Chondrocyte (in vitro differentiated cells): ENCODE results near the gene P4HA2. TPM values are rescaled to one million over a fixed set of nuclear protein-coding genes. Genes with fewer than 3 reads are reported as not detected.

Experiments used
- DNase-seq: peaks from one replicate; pipeline ENCODE4 v3.0.0; 2021; ENCODE audit warnings: mixed read lengths, low spot score
- H3K27ac Mint-ChIP-seq: one replicate; pipeline ENCODE4 v1.8.0; 2021; ENCODE audit warnings: mild to moderate bottlenecking, moderate library complexity, mixed read lengths; ENCODE audit not compliant: unreplicated experiment
- H3K27me3 Mint-ChIP-seq: 2 replicates; pipeline ENCODE4 v1.8.0; 2021; ENCODE audit warnings: low read depth, mixed read lengths
- H3K36me3 Mint-ChIP-seq: 2 replicates; pipeline ENCODE4 v1.8.0; 2021; ENCODE audit warnings: low read depth, mixed read lengths
- H3K4me1 Mint-ChIP-seq: 2 replicates; pipeline ENCODE4 v1.8.0; 2021; ENCODE audit warnings: low read depth, mild to moderate bottlenecking, mixed read lengths
- H3K4me3 Mint-ChIP-seq: one replicate; pipeline ENCODE4 v1.8.0; 2021; ENCODE audit warnings: mild to moderate bottlenecking, moderate library complexity, mixed read lengths; ENCODE audit not compliant: unreplicated experiment
- H3K9me3 Mint-ChIP-seq: 2 replicates; pipeline ENCODE4 v1.8.0; 2021; ENCODE audit warnings: low read depth, mixed read lengths
- CTCF ChIP-seq: fragments of 200-600 bp; sonication (generic); IDR thresholded peaks from 2 replicates; pipeline ENCODE4 v1.5.0; 2021; ENCODE audit warnings: antibody characterized with exemption, mild to moderate bottlenecking, moderate library complexity
- total RNA-seq: library from RNA; stranded (reverse); gene quantifications from 3 replicates; pipeline ENCODE4 v1.2.1, GENCODE V29; 2021

The P4HA2 gene
- total RNA-seq, 1 donor from 2014 or later: 302 TPM

- Mint-ChIP-seq H3K9me3 (no peaks in the 10 kb centered on the region), H3K4me1 (peaks cover 29% of the 10 kb centered on the region), H3K27ac (no peak overlapping the region), H3K36me3 (peaks cover 27% of the 10 kb centered on the region), H3K27me3 (no peaks in the 10 kb centered on the region), H3K4me3 (no peak overlapping the region)
- TF ChIP-seq CTCF: no peak
- DNase-seq: no peak
Measured at GRCh38 chr5:132269635-132270334, 42.1 kb upstream of the P4HA2 start.

GRCh38 chr5:132268769-132269551 lies 41.3 kb upstream of the P4HA2 start:
- no peaks in the 10 kb centered on the region for H3K9me3 Mint-ChIP-seq
- no peak overlapping the region for H3K27ac Mint-ChIP-seq
- DNase-seq: no peak
- TF ChIP-seq CTCF: no peak
- H3K36me3 Mint-ChIP-seq: peaks cover 30% of the 10 kb centered on the region
- H3K4me1 Mint-ChIP-seq: peaks cover 37% of the 10 kb centered on the region
- H3K4me3 Mint-ChIP-seq: no peak overlapping the region
- no peaks in the 10 kb centered on the region for H3K27me3 Mint-ChIP-seq

DNA sequence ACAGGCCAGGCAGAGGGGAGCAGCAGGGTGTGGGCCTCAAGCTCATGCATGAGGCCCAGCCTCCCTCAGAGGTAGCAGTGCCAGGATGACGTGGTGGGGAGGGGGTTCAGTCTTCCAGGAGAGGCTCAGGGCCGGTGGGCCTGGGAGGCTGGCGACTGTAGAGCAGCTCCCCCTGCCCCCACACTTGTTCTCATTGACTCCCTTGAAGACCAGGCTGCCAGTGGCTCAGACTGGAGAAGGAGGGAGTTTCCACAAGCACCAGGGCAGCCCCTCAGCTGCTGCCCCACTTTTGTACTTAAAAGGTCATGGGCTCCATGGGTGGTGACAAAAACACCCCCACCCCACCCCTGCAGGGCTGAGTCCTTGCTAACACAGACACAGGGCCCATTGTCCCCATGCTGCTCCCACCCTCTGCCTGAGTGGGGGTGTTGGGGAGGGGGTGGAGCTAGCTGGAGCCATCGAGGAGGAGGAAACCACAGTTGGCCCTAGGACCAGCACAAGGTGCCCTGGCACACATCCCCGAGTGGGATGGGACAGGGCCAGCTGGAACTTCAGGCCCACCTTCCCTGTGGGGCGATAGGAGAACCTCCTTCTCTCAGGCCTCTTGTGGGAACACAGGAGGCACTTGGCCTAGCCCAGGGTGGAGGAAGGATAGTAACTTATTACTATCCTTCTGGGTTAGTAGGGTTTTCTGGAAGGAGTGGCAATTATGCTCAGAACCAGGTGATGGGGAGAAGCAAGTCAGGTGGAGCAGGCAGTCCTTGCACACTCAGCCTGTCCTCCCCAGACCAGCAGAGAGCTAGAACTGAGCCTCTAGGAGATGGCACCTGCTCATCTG lies 40.5 kb upstream of the P4HA2 start:
- H3K4me3 Mint-ChIP-seq: no peak overlapping the region
- no peaks in the 10 kb centered on the region for H3K9me3 Mint-ChIP-seq
- no peak overlapping the region for H3K27ac Mint-ChIP-seq
- peaks cover 42% of the 10 kb centered on the region for H3K4me1 Mint-ChIP-seq
- peaks cover 28% of the 10 kb centered on the region for H3K36me3 Mint-ChIP-seq
- no peak for DNase-seq
- no peak for TF ChIP-seq CTCF
- no peaks in the 10 kb centered on the region for H3K27me3 Mint-ChIP-seq

GRCh38 chr5:132267166-132267739 lies 39.6 kb upstream of the P4HA2 start:
- DNase-seq: no peak
- no peaks in the 10 kb centered on the region for H3K27me3 Mint-ChIP-seq
- H3K27ac Mint-ChIP-seq: peak overlapping the region; percentile 78

More at GRCh38 chr5:132267166-132267739, 39.6 kb upstream of the P4HA2 start:
- no peak for TF ChIP-seq CTCF
- Mint-ChIP-seq H3K9me3 (no peaks in the 10 kb centered on the region), H3K36me3 (peaks cover 24% of the 10 kb centered on the region), H3K4me3 (no peak overlapping the region), H3K4me1 (peaks cover 41% of the 10 kb centered on the region)
